HEK293 (cell line): ENCODE measurements around the gene SRSF1.

Experiments used
- CTCF ChIA-PET: fragments of 350-600 bp; formaldehyde crosslinking; extraction: SDS; loops from one replicate; lab custom pipeline; 2021; ENCODE audit warnings: antibody characterized with exemption; lab: Yijun Ruan, JAX
- POLR2A ChIA-PET: fragments of 300-600 bp; formaldehyde crosslinking; extraction: SDS; loops from one replicate; lab custom pipeline; 2020; ENCODE audit warnings: antibody characterized with exemption, inconsistent platforms; lab: Yijun Ruan, JAX
- H3K27ac ChIP-seq: fragments of 200-500 bp; sonication (Bioruptor generic); 2 replicates; pipeline ENCODE4 v1.5.1; 2014; ENCODE audit warnings: low read depth, low read length, control low read depth, inconsistent platforms; ENCODE audit errors: extremely low read depth
- H3K36me3 ChIP-seq, 2 experiments: fragments of 200-500 bp in 1 of 2; sonication (Bioruptor generic) in 1 of 2; 1 replicate in 1 of 2; 2 replicates in 1 of 2; pipeline ENCODE4 v1.5.1; 2014 to 2017; ENCODE audit warnings: inconsistent platforms in 2 of 2, low read length in 2 of 2; ENCODE audit not compliant: control insufficient read depth in 2 of 2, insufficient read depth in 1 of 2
- H3K4me1 ChIP-seq: fragments of 200-500 bp; sonication (Bioruptor generic); 2 replicates; pipeline ENCODE4 v1.5.1; 2014; ENCODE audit warnings: mild to moderate bottlenecking, low read length, inconsistent platforms; ENCODE audit not compliant: control insufficient read depth, insufficient read depth
- H3K4me3 ChIP-seq: 2 replicates; pipeline ENCODE4 v1.5.1; 2011; ENCODE audit warnings: low read depth, mild to moderate bottlenecking, control low read depth, low read length, moderate library complexity
- H3K9me3 ChIP-seq: fragments of 200-500 bp; sonication (Bioruptor generic); 2 replicates; pipeline ENCODE4 v1.5.1; 2014; ENCODE audit warnings: low read depth, low read length, inconsistent platforms; ENCODE audit not compliant: control insufficient read depth, insufficient read depth
- ATF2 ChIP-seq: fragments of 450-650 bp; formaldehyde crosslinking; IDR thresholded peaks from 2 replicates; pipeline ENCODE4 v1.5.1; 2016; ENCODE audit warnings: missing biosample characterization, missing genetic modification characterization, low read depth
- GLIS2 ChIP-seq: fragments of 450-650 bp; formaldehyde crosslinking; IDR thresholded peaks from 2 replicates; pipeline ENCODE4 v1.5.1; 2016; ENCODE audit warnings: missing biosample characterization, missing genetic modification characterization
- KLF1 ChIP-seq: fragments of 450-650 bp; formaldehyde crosslinking; IDR thresholded peaks from 2 replicates; pipeline ENCODE4 v1.5.1; 2016; ENCODE audit warnings: missing biosample characterization, missing genetic modification characterization
- KLF8 ChIP-seq: fragments of 450-650 bp; formaldehyde crosslinking; IDR thresholded peaks from 2 replicates; pipeline ENCODE4 v1.5.1; 2016; ENCODE audit warnings: missing biosample characterization, missing genetic modification characterization
- MZF1 ChIP-seq: fragments of 450-650 bp; formaldehyde crosslinking; IDR thresholded peaks from 2 replicates; pipeline ENCODE4 v1.5.1; 2017; ENCODE audit warnings: missing biosample characterization, missing genetic modification characterization, borderline replicate concordance
- PRDM10 ChIP-seq: fragments of 450-650 bp; formaldehyde crosslinking; IDR thresholded peaks from 2 replicates; pipeline ENCODE4 v1.5.1; 2016; ENCODE audit warnings: missing biosample characterization, missing genetic modification characterization
- REST ChIP-seq: fragments of 450-650 bp; formaldehyde crosslinking; IDR thresholded peaks from 2 replicates; pipeline ENCODE4 v1.5.1; 2016; ENCODE audit warnings: missing biosample characterization, missing genetic modification characterization
- YY2 ChIP-seq: fragments of 450-650 bp; formaldehyde crosslinking; IDR thresholded peaks from 2 replicates; pipeline ENCODE4 v1.5.1; 2016; ENCODE audit warnings: missing biosample characterization, missing genetic modification characterization
- ZBTB20 ChIP-seq: fragments of 450-650 bp; formaldehyde crosslinking; IDR thresholded peaks from 2 replicates; pipeline ENCODE4 v1.5.1; 2016; ENCODE audit warnings: missing biosample characterization, missing genetic modification characterization
- ZBTB48 ChIP-seq: fragments of 450-650 bp; formaldehyde crosslinking; IDR thresholded peaks from 2 replicates; pipeline ENCODE4 v1.5.1; 2016; ENCODE audit warnings: missing biosample characterization, missing genetic modification characterization
- ZBTB8A ChIP-seq: fragments of 450-650 bp; formaldehyde crosslinking; IDR thresholded peaks from 2 replicates; pipeline ENCODE4 v1.5.1; 2016; ENCODE audit warnings: missing biosample characterization, missing genetic modification characterization
- ZIC2 ChIP-seq: fragments of 450-650 bp; formaldehyde crosslinking; IDR thresholded peaks from 2 replicates; pipeline ENCODE4 v1.5.1; 2016; ENCODE audit warnings: missing biosample characterization, missing genetic modification characterization
- ZNF133 ChIP-seq: fragments of 450-650 bp; formaldehyde crosslinking; IDR thresholded peaks from 2 replicates; pipeline ENCODE4 v1.5.1; 2016; ENCODE audit warnings: missing biosample characterization, missing genetic modification characterization
- ZNF157 ChIP-seq: fragments of 450-650 bp; formaldehyde crosslinking; IDR thresholded peaks from 2 replicates; pipeline ENCODE4 v1.5.1; 2016; ENCODE audit warnings: missing biosample characterization, missing genetic modification characterization
- ZNF211 ChIP-seq: fragments of 450-650 bp; formaldehyde crosslinking; IDR thresholded peaks from 2 replicates; pipeline ENCODE4 v1.5.1; 2016; ENCODE audit warnings: low read depth, missing biosample characterization, missing genetic modification characterization
- ZNF366 ChIP-seq: fragments of 450-650 bp; formaldehyde crosslinking; conservative IDR thresholded peaks from 2 replicates; pipeline ENCODE4 v1.5.1; 2016; ENCODE audit warnings: missing biosample characterization, missing genetic modification characterization
- ZNF391 ChIP-seq: fragments of 450-650 bp; formaldehyde crosslinking; IDR thresholded peaks from 2 replicates; pipeline ENCODE4 v1.5.1; 2016; ENCODE audit warnings: low read depth, missing biosample characterization, missing genetic modification characterization, borderline replicate concordance
- ZNF488 ChIP-seq: fragments of 450-650 bp; formaldehyde crosslinking; IDR thresholded peaks from 2 replicates; pipeline ENCODE4 v1.5.1; 2016; ENCODE audit warnings: missing biosample characterization, missing genetic modification characterization
- ZNF544 ChIP-seq: fragments of 450-650 bp; formaldehyde crosslinking; IDR thresholded peaks from 2 replicates; pipeline ENCODE4 v1.5.0; 2017; ENCODE audit warnings: missing biosample characterization, missing genetic modification characterization
- ZNF548 ChIP-seq: fragments of 450-650 bp; formaldehyde crosslinking; IDR thresholded peaks from 2 replicates; pipeline ENCODE4 v1.5.1; 2016; ENCODE audit warnings: missing biosample characterization, missing genetic modification characterization
- ZNF560 ChIP-seq: fragments of 450-650 bp; formaldehyde crosslinking; IDR thresholded peaks from 2 replicates; pipeline ENCODE4 v1.5.1; 2017; ENCODE audit warnings: missing biosample characterization, missing genetic modification characterization, borderline replicate concordance
- ZNF571 ChIP-seq: fragments of 450-650 bp; formaldehyde crosslinking; IDR thresholded peaks from 2 replicates; pipeline ENCODE4 v1.5.0; 2017; ENCODE audit warnings: missing biosample characterization, missing genetic modification characterization
- ZNF610 ChIP-seq: fragments of 450-650 bp; formaldehyde crosslinking; IDR thresholded peaks from 2 replicates; pipeline ENCODE4 v1.5.1; 2016; ENCODE audit warnings: missing biosample characterization, missing genetic modification characterization, borderline replicate concordance
- ZNF654 ChIP-seq: fragments of 450-650 bp; formaldehyde crosslinking; IDR thresholded peaks from 2 replicates; pipeline ENCODE4 v1.5.1; 2016; ENCODE audit warnings: low read depth, missing biosample characterization, missing genetic modification characterization
- ZNF777 ChIP-seq: fragments of 450-650 bp; formaldehyde crosslinking; IDR thresholded peaks from 2 replicates; pipeline ENCODE4 v1.5.1; 2017; ENCODE audit warnings: missing biosample characterization, missing genetic modification characterization, borderline replicate concordance
- ZNF792 ChIP-seq: fragments of 450-650 bp; formaldehyde crosslinking; IDR thresholded peaks from 2 replicates; pipeline ENCODE4 v1.5.1; 2016; ENCODE audit warnings: missing biosample characterization, missing genetic modification characterization
- ZSCAN5A ChIP-seq: fragments of 450-650 bp; formaldehyde crosslinking; IDR thresholded peaks from 2 replicates; pipeline ENCODE4 v1.5.1; 2016; ENCODE audit warnings: missing biosample characterization, missing genetic modification characterization

SRSF1 gene

GRCh38 chr17:57955183-57955931, 51.7 kb downstream of the SRSF1 start, which contains the start of gene CUEDC1:
Gene CUEDC1, minus strand, starts transcription at chr17:57955412. Its CDS starts 69,848 bp downstream, at chr17:57885564.
- Histone ChIP-seq H3K4me1 (peaks cover 40% of the 10 kb centered on the region), H3K4me3 (peak within 1 kb of the TSS; percentile 52), H3K27ac (peak within 1 kb of the TSS; percentile 98), H3K36me3 (no peaks in the 10 kb centered on the region), H3K9me3 (no peaks in the 10 kb centered on the region)
- CTCF ChIA-PET: interaction anchor here (0.7 to 2.4 kb wide), 15 partner anchors 11 to 101 kb away, joined by 3 to 10 read pairs (median 5); no protein-coding TSS in a partner anchor
- POLR2A ChIA-PET: interaction anchor here (0.7 to 3.7 kb wide), 15 partner anchors 8 to 85 kb away, joined by 3 to 33 read pairs (median 6); partner anchors contain the start of gene SRSF1
- TF ChIP-seq ZNF544 (tag by site-specific recombination): no peak
- TF ChIP-seq ZNF157 (tag by site-specific recombination): no peak
- no peak for TF ChIP-seq MZF1 (tag by site-specific recombination)
- peak; percentile 57; the same call in 1 of the 2 replicates for TF ChIP-seq KLF8
- TF ChIP-seq ZNF548 (tag by site-specific recombination): no peak
- peak; percentile 93 for TF ChIP-seq GLIS2 (tag by site-specific recombination)
- no peak for TF ChIP-seq ZNF571 (tag by site-specific recombination)
- no peak for TF ChIP-seq ZNF560 (tag by site-specific recombination)
- TF ChIP-seq ZNF488 (tag by site-specific recombination): no peak
- TF ChIP-seq ZNF654 (tag by site-specific recombination): no peak
- no peak for TF ChIP-seq ZNF610 (tag by site-specific recombination)
- TF ChIP-seq ZBTB20 (tag by site-specific recombination): peak; percentile 70; the same call in 1 of the 2 replicates
- TF ChIP-seq ZNF391: no peak
- TF ChIP-seq ZNF366 (tag by site-specific recombination): no peak
- no peak for TF ChIP-seq YY2 (tag by site-specific recombination)
- TF ChIP-seq KLF1 (tag by site-specific recombination): peak; percentile 68
- no peak for TF ChIP-seq PRDM10 (tag by site-specific recombination)
- peak; percentile 93 for TF ChIP-seq ZIC2 (tag by site-specific recombination)
- peak; percentile 63 for TF ChIP-seq ZBTB48 (tag by site-specific recombination)
- TF ChIP-seq REST (tag by site-specific recombination): no peak
- TF ChIP-seq ZBTB8A (tag by site-specific recombination): peak; percentile 40
- TF ChIP-seq ZSCAN5A (tag by site-specific recombination): no peak
- no peak for TF ChIP-seq ZNF133
- TF ChIP-seq ZNF777 (tag by site-specific recombination): peak; percentile 90
- TF ChIP-seq ZNF792: no peak
- TF ChIP-seq ZNF211 (tag by site-specific recombination): no peak
- TF ChIP-seq ATF2 (tag by site-specific recombination): no peak
